ENCODE data around the gene DLX2. TPM values are rescaled to one million over a fixed set of nuclear protein-coding genes. Genes with fewer than 3 reads are reported as not detected.
"Not testable (repeated sequence)": the region's sequence is repeated elsewhere in the genome, so short reads cannot be mapped to it uniquely, and the experiment has no call there.

The DLX2 gene
- total RNA-seq, 1 experiment from 2014 or later: 4.4 TPM

DNA sequence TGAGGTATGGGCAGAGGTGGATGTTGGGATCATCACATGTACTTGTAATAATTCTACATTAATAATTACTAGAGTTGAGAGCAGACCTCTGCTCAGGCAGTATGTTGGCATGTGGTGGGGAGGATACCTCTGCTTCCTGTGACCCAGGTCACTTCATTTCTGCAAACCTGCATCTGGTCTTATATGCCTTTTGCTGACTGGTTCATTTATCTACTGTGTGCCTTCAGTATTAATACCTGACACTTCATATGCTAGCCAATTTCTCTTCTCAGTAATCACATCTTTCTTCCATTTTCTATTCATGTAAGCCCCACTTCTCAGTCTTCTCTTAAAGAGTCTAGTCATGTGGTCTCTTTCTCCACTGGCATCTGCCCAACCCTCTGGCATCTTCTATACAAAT lies 41.1 kb upstream of the DLX2 start:
- ChIA-PET CTCF (interaction anchor here (0.6 kb wide), 1 partner anchor 26 kb away, joined by 4 read pairs; no protein-coding TSS in a partner anchor), POLR2A (no interaction called here)
- Histone ChIP-seq H3K27me3 (ENCODE audit: control insufficient read depth, insufficient read depth, low read length) (no peaks in the 10 kb centered on the region), H3K27ac (ENCODE audit: low read length) (no peak overlapping the region), H3K9me3 (ENCODE audit: control insufficient read depth, insufficient read depth, low read depth, low read length) (no peaks in the 10 kb centered on the region), H3K4me3 (ENCODE audit: low read depth in 2 of 2, low read length in 2 of 2) (no peak overlapping the region), H3K4me1 (ENCODE audit: control insufficient read depth, insufficient read depth, low read length) (no peaks in the 10 kb centered on the region), H3K36me3 (ENCODE audit: control insufficient read depth, insufficient read depth, low read length) (no peaks in the 10 kb centered on the region)
- DNase-seq (ENCODE audit: low read depth, low spot score) (no peak), ATAC-seq (no peak)
- no peak for TF ChIP-seq CTCF (IDR thresholded peaks at IDR 0.05)
- no peak for TF ChIP-seq REST (IDR thresholded peaks at IDR 0.05; ENCODE audit: insufficient read depth in 1 of 2, low read depth in 2 of 2, low read length in 1 of 2)
- TF ChIP-seq POLR2AphosphoS5 (IDR thresholded peaks at IDR 0.05; ENCODE audit: low read depth, low read length): no peak
- BruUV-seq (replicated peaks): no TSS peak
- intact Hi-C loops (cut with micrococcal nuclease; ENCODE audit: unreplicated experiment) (no loop called here), in situ Hi-C loops (cut with HindIII; ENCODE audit: low pct_unique_long_range_greater_than_20kb, low sequenced_read_pairs) (no loop called here)

- ATAC-seq; H3K27me3 ChIP-seq (ENCODE audit: control insufficient read depth, insufficient read depth, low read length); CTCF ChIA-PET; H3K9me3 ChIP-seq (ENCODE audit: control insufficient read depth, insufficient read depth, low read depth, low read length); H3K4me1 ChIP-seq (ENCODE audit: control insufficient read depth, insufficient read depth, low read length); BruUV-seq (replicated peaks); intact Hi-C loops (cut with micrococcal nuclease; ENCODE audit: unreplicated experiment); H3K36me3 ChIP-seq (ENCODE audit: control insufficient read depth, insufficient read depth, low read length); H3K27ac ChIP-seq (ENCODE audit: low read length); H3K4me3 ChIP-seq (ENCODE audit: low read depth in 2 of 2, low read length in 2 of 2); DNase-seq (ENCODE audit: low read depth, low spot score); in situ Hi-C loops (cut with HindIII; ENCODE audit: low pct_unique_long_range_greater_than_20kb, low sequenced_read_pairs): not testable (repeated sequence)
- POLR2A ChIA-PET: interaction anchor here (0.6 kb wide), 1 partner anchor 1187 kb away, joined by 19 read pairs; no protein-coding TSS in a partner anchor
These were observed 36.0 kb upstream of the DLX2 start for GRCh38 chr2:172138727-172139126.

DNA sequence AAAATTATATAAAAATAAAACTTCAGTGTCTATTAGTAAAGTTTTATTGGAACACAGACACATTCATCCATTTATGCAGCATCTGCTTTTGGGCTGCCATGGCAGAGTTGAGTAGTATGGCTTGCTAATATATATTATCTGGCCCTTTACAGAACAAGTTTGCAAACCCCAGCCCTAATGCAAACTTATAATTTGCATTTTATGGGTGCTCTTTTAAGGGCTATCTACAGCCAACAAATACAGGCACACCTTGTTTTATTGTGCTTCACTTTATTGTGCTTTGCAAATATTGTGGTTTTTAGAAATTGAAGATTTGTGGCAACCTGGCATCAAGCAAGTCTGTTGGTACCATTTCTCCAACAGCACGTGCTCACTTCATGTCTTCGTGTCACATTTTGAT lies 35.2 kb upstream of the DLX2 start:
- Histone ChIP-seq H3K27ac (ENCODE audit: low read length) (no peak overlapping the region), H3K4me1 (ENCODE audit: control insufficient read depth, insufficient read depth, low read length) (no peaks in the 10 kb centered on the region), H3K4me3 (ENCODE audit: low read depth in 2 of 2, low read length in 2 of 2) (no peak overlapping the region), H3K9me3 (ENCODE audit: control insufficient read depth, insufficient read depth, low read depth, low read length) (no peaks in the 10 kb centered on the region), H3K27me3 (ENCODE audit: control insufficient read depth, insufficient read depth, low read length) (no peaks in the 10 kb centered on the region; the same call in 1 of the 2 replicates), H3K36me3 (ENCODE audit: control insufficient read depth, insufficient read depth, low read length) (no peaks in the 10 kb centered on the region)
- ChIA-PET POLR2A (no interaction called here), CTCF (no interaction called here)
- intact Hi-C loops (cut with micrococcal nuclease; ENCODE audit: unreplicated experiment): no loop called here
- DNase-seq (ENCODE audit: low read depth, low spot score) (no peak), ATAC-seq (no peak)
- no TSS peak for BruUV-seq (replicated peaks)
- in situ Hi-C loops (cut with HindIII; ENCODE audit: low pct_unique_long_range_greater_than_20kb, low sequenced_read_pairs): no loop called here
- no peak for TF ChIP-seq TCF7L2 (IDR thresholded peaks at IDR 0.05; ENCODE audit: low read depth, low read length)
- no peak for TF ChIP-seq POLR2AphosphoS5 (IDR thresholded peaks at IDR 0.05; ENCODE audit: low read depth, low read length)
- no peak for TF ChIP-seq SIN3A (IDR thresholded peaks at IDR 0.05; ENCODE audit: borderline replicate concordance, insufficient read depth, low read depth, low read length)
- no peak for TF ChIP-seq REST (IDR thresholded peaks at IDR 0.05; ENCODE audit: insufficient read depth in 1 of 2, low read depth in 2 of 2, low read length in 1 of 2)
- no peak for TF ChIP-seq CTCF (IDR thresholded peaks at IDR 0.05)
